NCI-H2227 treated with DMSO at 0.1 percent for 48 hours (cell line): ENCODE data around the gene ESF1.

Experiments used
- DNase-seq: peaks from one replicate; lab custom pipeline; 2025; lab: John Stamatoyannopoulos, UW

The ESF1 gene

DNA sequence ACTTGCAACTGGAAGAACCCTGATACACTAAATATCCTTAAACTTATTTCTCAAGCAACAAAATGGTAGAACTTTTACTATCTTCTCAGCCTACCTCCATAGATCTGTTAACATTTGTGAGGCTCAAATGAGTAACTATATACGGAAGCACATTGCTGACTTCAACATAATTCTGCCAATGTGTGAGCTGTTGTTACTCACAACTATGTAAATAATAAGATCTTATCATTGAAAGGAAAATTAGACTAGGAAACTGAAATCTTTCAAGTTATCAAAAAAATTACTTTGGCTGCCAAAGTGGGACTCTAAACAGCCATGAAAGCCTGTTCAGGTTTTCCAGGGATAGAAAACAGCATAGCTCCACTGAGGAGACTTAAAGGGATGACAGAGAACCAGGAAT lies 105.8 kb downstream of the ESF1 start:
- DNase-seq: no peak

GRCh38 chr20:13677241-13677640 lies 107.5 kb downstream of the ESF1 start:
- no peak for DNase-seq

- no peak for DNase-seq
Measured at GRCh38 chr20:13676682-13677081, 108.0 kb downstream of the ESF1 start.

DNA sequence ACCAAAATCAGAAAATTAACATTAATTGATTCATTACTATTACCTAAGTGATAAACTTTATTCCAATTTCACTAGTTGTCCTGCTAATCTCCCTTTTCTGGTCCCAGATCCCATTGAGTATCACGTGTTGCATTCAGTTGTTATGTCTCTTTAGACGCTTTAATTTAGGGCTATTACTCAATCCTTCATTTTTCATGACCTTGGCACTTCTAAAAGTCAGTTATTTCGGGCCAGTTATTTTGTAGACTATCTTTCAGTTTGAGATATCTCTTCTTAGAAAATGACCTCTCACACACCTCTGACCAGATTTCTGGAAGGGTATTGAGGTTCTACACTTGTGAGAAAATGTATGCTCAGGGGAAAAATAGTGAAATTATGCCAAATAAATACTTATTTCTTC lies 112.0 kb downstream of the ESF1 start:
- no peak for DNase-seq

GRCh38 chr20:13671916-13672378 lies 112.8 kb downstream of the ESF1 start:
- DNase-seq: no peak

DNA sequence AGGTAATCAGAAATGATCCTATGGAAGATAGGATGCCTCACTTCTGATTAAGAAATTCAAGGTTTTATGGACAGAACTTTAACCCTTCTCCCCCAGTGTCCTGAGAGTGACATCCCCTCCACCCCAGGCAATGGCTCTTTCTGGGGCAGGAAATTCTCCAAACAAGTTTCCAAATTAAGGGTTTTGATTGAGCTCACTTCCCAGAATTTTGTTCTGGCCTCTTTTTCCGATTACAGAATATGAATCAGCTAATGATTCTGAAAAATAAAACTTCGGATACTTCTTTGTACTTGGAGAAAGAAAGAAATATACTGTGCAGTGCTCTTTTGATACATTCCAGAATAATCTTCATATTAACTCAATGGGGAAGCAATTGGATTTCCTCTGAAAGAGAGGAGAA lies 113.2 kb downstream of the ESF1 start:
- no peak for DNase-seq

DNA sequence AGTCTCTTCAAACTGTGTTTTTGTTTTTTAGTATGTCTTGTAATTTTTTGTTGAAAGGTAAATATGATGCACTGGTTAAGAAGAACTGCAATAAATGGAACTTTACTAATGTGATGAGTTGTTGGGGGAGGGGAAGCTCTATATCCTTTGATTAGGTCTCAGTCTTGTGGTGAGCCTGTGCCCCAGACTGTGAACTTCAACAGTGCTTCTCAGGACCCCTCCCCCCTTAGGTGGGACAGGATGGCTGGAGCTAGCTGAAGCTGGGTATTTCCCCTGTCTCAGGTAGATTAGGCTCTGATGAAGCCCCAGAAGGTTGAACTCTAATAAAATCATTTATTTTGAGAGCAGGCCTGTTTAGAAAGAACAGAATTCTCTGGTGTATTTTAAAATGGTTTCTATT lies 114.6 kb downstream of the ESF1 start:
- no peak for DNase-seq

- DNase-seq: no peak
Measured at GRCh38 chr20:13665709-13666395, 118.9 kb downstream of the ESF1 start.
